DOHH2 (cell line): ENCODE measurements around the gene SNTA1.

Experiments used
- H3F3A ChIP-seq: fragments of 200-600 bp; sonication (generic), shearing (Covaris generic); 2 replicates; pipeline ENCODE4 v1.6.0; 2016; ENCODE audit warnings: antibody characterized with exemption, mild to moderate bottlenecking; ENCODE audit not compliant: control insufficient read depth, insufficient read depth
- H3K27ac ChIP-seq: fragments of 200-600 bp; sonication (generic); 2 replicates; pipeline ENCODE4 v1.5.1; 2014; ENCODE audit warnings: low read depth, mild to moderate bottlenecking, low read length, moderate library complexity
- H3K27me3 ChIP-seq: fragments of 200-600 bp; sonication (generic); 2 replicates; pipeline ENCODE4 v1.6.1; 2014; ENCODE audit warnings: mild to moderate bottlenecking, low read length, mixed read lengths; ENCODE audit not compliant: control insufficient read depth
- H3K36me3 ChIP-seq: fragments of 200-600 bp; sonication (generic); 2 replicates; pipeline ENCODE4 v1.6.1; 2014; ENCODE audit warnings: mild to moderate bottlenecking, low read length, moderate library complexity, mixed read lengths; ENCODE audit not compliant: control insufficient read depth
- H3K4me1 ChIP-seq: fragments of 200-600 bp; sonication (generic); 2 replicates; pipeline ENCODE4 v1.6.1; 2014; ENCODE audit warnings: mild to moderate bottlenecking, low read length, mixed read lengths; ENCODE audit not compliant: control insufficient read depth
- H3K4me2 ChIP-seq: fragments of 200-600 bp; sonication (generic); 2 replicates; pipeline ENCODE4 v1.6.0; 2014; ENCODE audit warnings: mild to moderate bottlenecking, low read length, moderate library complexity
- H3K4me3 ChIP-seq: fragments of 200-600 bp; sonication (generic); 2 replicates; pipeline ENCODE4 v1.5.1; 2014; ENCODE audit warnings: mild to moderate bottlenecking, low read length, mixed read lengths
- H3K79me2 ChIP-seq: fragments of 200-600 bp; sonication (generic); 2 replicates; pipeline ENCODE4 v1.6.1; 2014; ENCODE audit warnings: mild to moderate bottlenecking, low read length, mixed read lengths; ENCODE audit not compliant: control insufficient read depth
- H3K9me2 ChIP-seq: fragments of 200-600 bp; sonication (generic); replicated peaks from 2 replicates; pipeline ENCODE4 v1.6.1; 2014; ENCODE audit warnings: mild to moderate bottlenecking, low read length, mixed read lengths; ENCODE audit not compliant: control insufficient read depth
- H3K9me3 ChIP-seq: fragments of 200-600 bp; sonication (generic); 2 replicates; pipeline ENCODE4 v1.6.1; 2014; ENCODE audit warnings: antibody characterized with exemption, low read length, mixed read lengths; ENCODE audit not compliant: control insufficient read depth, insufficient read depth
- H4K20me1 ChIP-seq: fragments of 200-600 bp; sonication (generic); 2 replicates; pipeline ENCODE4 v1.6.0; 2014; ENCODE audit warnings: low read depth, mild to moderate bottlenecking, antibody characterized with exemption, low read length, moderate library complexity; ENCODE audit not compliant: control insufficient read depth, insufficient read depth
- CTCF ChIP-seq: fragments of 200-600 bp; sonication (generic); IDR thresholded peaks from one replicate; pipeline ENCODE4 v1.5.1; 2014; ENCODE audit warnings: antibody characterized with exemption, mild to moderate bottlenecking, low read depth, low read length; ENCODE audit not compliant: poor library complexity, severe bottlenecking
- EZH2phosphoT487 ChIP-seq: fragments of 200-600 bp; sonication (generic); IDR thresholded peaks from 2 replicates; pipeline ENCODE4 v1.6.1; 2017; ENCODE audit warnings: borderline replicate concordance, mild to moderate bottlenecking, antibody characterized with exemption, low read length, moderate library complexity, mixed read lengths

SNTA1 gene

GRCh38 chr20:33399924-33400323, 43.6 kb downstream of the SNTA1 start:
- Histone ChIP-seq H3K27ac (no peak overlapping the region), H3K9me3 (no peaks in the 10 kb centered on the region), H3K4me1 (peaks cover 25% of the 10 kb centered on the region), H4K20me1 (peaks cover 22% of the 10 kb centered on the region; the same call in 1 of the 2 replicates), H3K36me3 (peaks cover 31% of the 10 kb centered on the region), H3K79me2 (peaks cover 75% of the 10 kb centered on the region), H3K4me2 (peak overlapping the region; percentile 66), H3K4me3 (peak overlapping the region; percentile 78), H3K27me3 (no peaks in the 10 kb centered on the region), H3F3A (peaks cover 4% of the 10 kb centered on the region; the same call in 1 of the 2 replicates), H3K9me2 (no peaks in the 10 kb centered on the region)
- TF ChIP-seq EZH2phosphoT487 (no peak), CTCF (no peak)

- peaks cover 73% of the 10 kb centered on the region for H3K36me3 ChIP-seq
- peaks cover 10% of the 10 kb centered on the region for H4K20me1 ChIP-seq
- H3K27me3 ChIP-seq: no peaks in the 10 kb centered on the region
- H3K79me2 ChIP-seq: peaks cover 49% of the 10 kb centered on the region
- no peak overlapping the region for H3K27ac ChIP-seq
- no peaks in the 10 kb centered on the region for H3F3A ChIP-seq
- H3K4me3 ChIP-seq: no peak overlapping the region
- no peaks in the 10 kb centered on the region for H3K9me3 ChIP-seq
- H3K4me1 ChIP-seq: peaks cover 6% of the 10 kb centered on the region
- no peaks in the 10 kb centered on the region for H3K9me2 ChIP-seq
- no peak overlapping the region for H3K4me2 ChIP-seq
- no peak for TF ChIP-seq CTCF
- no peak for TF ChIP-seq EZH2phosphoT487
These were observed 48.8 kb downstream of the SNTA1 start for GRCh38 chr20:33394718-33395117.

GRCh38 chr20:33393609-33394008, 50.0 kb downstream of the SNTA1 start:
- H3K4me3 ChIP-seq: no peak overlapping the region
- H3K27me3 ChIP-seq: no peaks in the 10 kb centered on the region
- no peak overlapping the region for H3K27ac ChIP-seq
- H3K4me1 ChIP-seq: no peaks in the 10 kb centered on the region
- peaks cover 7% of the 10 kb centered on the region; the same call in 1 of the 2 replicates for H4K20me1 ChIP-seq
- H3K9me2 ChIP-seq: no peaks in the 10 kb centered on the region
- H3K79me2 ChIP-seq: peaks cover 38% of the 10 kb centered on the region
- no peak for TF ChIP-seq CTCF
- no peak for TF ChIP-seq EZH2phosphoT487
- peaks cover 67% of the 10 kb centered on the region for H3K36me3 ChIP-seq
- no peaks in the 10 kb centered on the region for H3K9me3 ChIP-seq
- H3K4me2 ChIP-seq: no peak overlapping the region
- no peaks in the 10 kb centered on the region for H3F3A ChIP-seq
